Measurements from ENCODE around the gene LAMA5. TPM values are rescaled to one million over a fixed set of nuclear protein-coding genes. Genes with fewer than 3 reads are reported as not detected.

Gene LAMA5
- total RNA-seq, 1 experiment from 2014 or later: 266 TPM

DNA sequence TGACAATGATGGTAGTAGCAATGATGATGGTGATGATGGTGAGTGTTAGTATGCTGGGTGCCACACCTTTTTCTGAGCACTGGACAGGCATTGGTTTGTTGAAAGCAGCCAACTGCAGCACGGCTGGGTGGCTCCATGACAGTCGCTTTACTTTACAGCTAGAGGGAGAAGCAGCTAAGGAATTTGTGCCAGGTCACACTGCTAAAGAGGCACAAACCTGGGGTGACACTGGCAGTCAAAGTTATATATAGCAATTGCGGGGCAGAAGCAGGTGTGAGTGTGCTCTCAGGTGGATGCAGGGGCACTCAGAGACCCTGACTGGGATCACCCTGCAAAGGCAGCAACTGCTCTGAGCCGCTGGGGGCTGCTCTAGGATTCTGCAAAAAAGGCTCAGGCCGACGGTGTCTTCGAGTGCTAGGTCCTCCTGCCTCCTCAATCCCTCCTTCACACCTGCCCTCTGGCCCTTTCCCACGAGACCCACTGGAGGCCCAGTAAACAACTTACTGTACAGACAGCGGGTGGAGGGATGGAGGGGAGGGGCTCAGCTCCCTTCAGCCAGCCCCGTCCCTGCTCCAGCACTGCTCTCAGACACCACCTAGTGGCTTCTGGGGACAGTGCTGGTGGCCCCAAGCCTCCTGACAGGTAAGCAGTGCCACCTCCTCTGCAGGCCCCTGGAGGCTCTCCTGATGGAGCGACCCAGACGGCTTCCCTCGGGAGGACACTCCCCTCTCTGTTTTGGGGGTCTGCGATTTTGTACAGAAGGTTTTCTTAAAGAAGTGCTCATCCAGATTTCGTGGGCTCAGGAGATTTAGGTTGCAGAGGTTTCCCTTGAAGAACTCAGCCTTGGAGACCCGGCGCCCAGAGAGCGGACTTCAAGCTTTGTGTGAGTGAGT is 15.4 kb upstream of the LAMA5 start:
- Mint-ChIP-seq H3K9me3 (ENCODE audit: unreplicated experiment) (peaks cover 9% of the 10 kb centered on the region), H3K36me3 (ENCODE audit: insufficient read depth, unreplicated experiment) (peaks cover 53% of the 10 kb centered on the region), H3K4me3 (ENCODE audit: unreplicated experiment) (no peak overlapping the region), H3K4me1 (ENCODE audit: insufficient read depth, unreplicated experiment) (peaks cover 19% of the 10 kb centered on the region), H3K27me3 (ENCODE audit: insufficient read depth, unreplicated experiment) (no peaks in the 10 kb centered on the region), H3K27ac (ENCODE audit: low read depth, unreplicated experiment) (no peak overlapping the region)
- intact Hi-C loops (cut with micrococcal nuclease): loop anchor here (1.0 kb wide), 1 partner anchor 80 kb away; the partner anchor contains the start of gene ADRM1
- TF ChIP-seq CTCF (IDR thresholded peaks at IDR 0.05; ENCODE audit: unreplicated experiment): peak; percentile 94
- BruUV-seq (replicated peaks): no TSS peak
- POLR2A ChIA-PET: interaction anchor here (0.6 to 10.4 kb wide), 11 partner anchors 16 to 1541 kb away, joined by 3 to 307 read pairs (median 7); partner anchors contain the start of genes ADRM1 and LAMA5
- DNase-seq (ENCODE audit: unreplicated experiment): peak; percentile 85
- CTCF ChIA-PET: interaction anchor here (0.5 to 4.0 kb wide), 33 partner anchors 9 to 464 kb away, joined by 3 to 53 read pairs (median 6); partner anchors contain the start of genes ADRM1 and LAMA5

- BruUV-seq (replicated peaks): no TSS peak
- TF ChIP-seq CTCF (IDR thresholded peaks at IDR 0.05; ENCODE audit: unreplicated experiment): no peak
- Mint-ChIP-seq H3K9me3 (ENCODE audit: unreplicated experiment) (peaks cover 9% of the 10 kb centered on the region), H3K36me3 (ENCODE audit: insufficient read depth, unreplicated experiment) (peaks cover 46% of the 10 kb centered on the region), H3K4me1 (ENCODE audit: insufficient read depth, unreplicated experiment) (peaks cover 19% of the 10 kb centered on the region), H3K27me3 (ENCODE audit: insufficient read depth, unreplicated experiment) (no peaks in the 10 kb centered on the region), H3K27ac (ENCODE audit: low read depth, unreplicated experiment) (no peak overlapping the region), H3K4me3 (ENCODE audit: unreplicated experiment) (no peak overlapping the region)
- DNase-seq (ENCODE audit: unreplicated experiment): no peak
- intact Hi-C loops (cut with micrococcal nuclease): loop anchor here (1.0 kb wide), 2 partner anchors 30 to 80 kb away; partner anchors contain the start of gene ADRM1
- POLR2A ChIA-PET: interaction anchor here (1.7 to 10.4 kb wide), 5 partner anchors 15 to 81 kb away, joined by 13 to 307 read pairs (median 15); partner anchors contain the start of genes ADRM1 and LAMA5
- CTCF ChIA-PET: interaction anchor here (0.8 to 4.0 kb wide), 12 partner anchors 8 to 93 kb away, joined by 3 to 53 read pairs (median 15); partner anchors contain the start of genes ADRM1 and LAMA5
These were observed 14.7 kb upstream of the LAMA5 start for GRCh38 chr20:62381842-62382241.

DNA sequence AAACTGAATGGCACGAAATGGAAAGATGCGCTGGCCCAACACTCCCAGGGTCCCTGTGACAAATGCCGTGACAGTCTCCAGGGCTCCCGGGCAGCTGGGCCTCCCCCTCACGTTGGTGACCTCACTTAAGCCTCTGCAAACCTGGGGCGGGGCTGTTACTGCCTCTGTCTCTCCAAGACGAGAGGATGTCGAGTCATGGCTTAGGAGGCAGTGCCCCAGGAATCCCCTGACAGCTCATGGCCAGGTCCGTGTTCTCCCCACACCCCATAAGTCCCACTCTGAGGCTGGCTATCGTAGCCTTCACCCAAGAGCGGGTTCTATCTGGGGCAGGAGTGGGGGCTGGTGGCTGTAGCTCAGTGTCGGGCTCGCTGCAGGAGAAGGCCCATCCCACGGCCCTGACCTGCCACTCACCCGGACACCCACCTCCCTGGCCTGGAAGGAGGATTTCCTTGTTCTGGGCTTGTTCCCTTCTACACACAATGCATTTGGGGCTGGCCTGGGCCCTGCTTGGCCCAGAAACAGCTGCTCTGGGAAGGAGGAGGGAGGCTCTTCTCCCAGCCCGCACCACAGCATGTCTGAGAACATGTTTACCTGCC is 14.2 kb upstream of the LAMA5 start:
- no peak for TF ChIP-seq CTCF (IDR thresholded peaks at IDR 0.05; ENCODE audit: unreplicated experiment)
- H3K4me1 Mint-ChIP-seq (ENCODE audit: insufficient read depth, unreplicated experiment): peaks cover 19% of the 10 kb centered on the region
- H3K27me3 Mint-ChIP-seq (ENCODE audit: insufficient read depth, unreplicated experiment): no peaks in the 10 kb centered on the region
- no peak overlapping the region for H3K27ac Mint-ChIP-seq (ENCODE audit: low read depth, unreplicated experiment)
- BruUV-seq (replicated peaks): no TSS peak
- H3K9me3 Mint-ChIP-seq (ENCODE audit: unreplicated experiment): peaks cover 9% of the 10 kb centered on the region
- POLR2A ChIA-PET: interaction anchor here (0.8 to 10.4 kb wide), 3 partner anchors 15 to 76 kb away, joined by 3 to 307 read pairs (median 30); partner anchors contain the start of gene LAMA5
- CTCF ChIA-PET: interaction anchor here (0.7 to 4.0 kb wide), 8 partner anchors 13 to 92 kb away, joined by 3 to 53 read pairs (median 6); partner anchors contain the start of gene ADRM1
- H3K4me3 Mint-ChIP-seq (ENCODE audit: unreplicated experiment): no peak overlapping the region
- intact Hi-C loops (cut with micrococcal nuclease): loop anchor here (1.0 kb wide), 1 partner anchor 29 kb away; no protein-coding TSS in a partner anchor
- DNase-seq (ENCODE audit: unreplicated experiment): peak; percentile 45
- H3K36me3 Mint-ChIP-seq (ENCODE audit: insufficient read depth, unreplicated experiment): peaks cover 42% of the 10 kb centered on the region
